Keratinocyte (primary cell): ENCODE data around the gene THOC1. TPM values are rescaled to one million over a fixed set of nuclear protein-coding genes. Genes with fewer than 3 reads are reported as not detected.

Experiments
- DNase-seq: peaks from one replicate; pipeline ENCODE4 v3.0.0-alpha.2; 2011; ENCODE audit warnings: low read depth, missing footprints, low spot score
- FAIRE-seq: peaks from 2 replicates; lab custom pipeline; 2011; peaks lifted over from hg19 to GRCh38; lab: Jason Lieb, UNC
- H2AFZ ChIP-seq: 2 replicates; pipeline ENCODE4 v1.6.0; 2012; ENCODE audit warnings: low read length, control low read depth, inconsistent platforms; ENCODE audit not compliant: control insufficient read depth
- H3K27ac ChIP-seq: 2 replicates; pipeline ENCODE4 v1.5.1; 2011; ENCODE audit warnings: low read length; ENCODE audit not compliant: control insufficient read depth, insufficient read depth
- H3K27me3 ChIP-seq: 3 replicates; pipeline ENCODE4 v1.6.0; 2011; ENCODE audit warnings: low read length; ENCODE audit not compliant: control insufficient read depth, insufficient read depth; ENCODE audit errors: extremely low read depth
- H3K36me3 ChIP-seq, 2 experiments: 2 replicates in 1 of 2; 3 replicates in 1 of 2; pipeline ENCODE4 v1.5.1; 2011; ENCODE audit warnings: low read length in 2 of 2, mild to moderate bottlenecking in 1 of 2; ENCODE audit not compliant: control insufficient read depth in 2 of 2, insufficient read depth in 2 of 2; ENCODE audit errors: extremely low read depth in 1 of 2
- H3K4me1 ChIP-seq: 3 replicates; pipeline ENCODE4 v1.5.1; 2011; ENCODE audit warnings: low read length; ENCODE audit not compliant: control insufficient read depth, insufficient read depth; ENCODE audit errors: extremely low read depth
- H3K4me2 ChIP-seq: 3 replicates; pipeline ENCODE4 v1.6.0; 2011; ENCODE audit warnings: low read depth, low read length; ENCODE audit not compliant: control insufficient read depth, insufficient read depth; ENCODE audit errors: extremely low read depth
- H3K4me3 ChIP-seq, 3 experiments: fragments of 200-600 bp in 1 of 3; sonication (generic) in 1 of 3; 2 replicates in 2 of 3; 3 replicates in 1 of 3; pipeline ENCODE4 v1.5.1; 2011 to 2016; ENCODE audit warnings: low read length in 3 of 3, mild to moderate bottlenecking in 3 of 3, control low read depth in 2 of 3, inconsistent platforms in 1 of 3, low read depth in 1 of 3, mixed read lengths in 1 of 3, mixed run types in 1 of 3, moderate library complexity in 1 of 3; ENCODE audit not compliant: control insufficient read depth in 2 of 3, insufficient read depth in 2 of 3; ENCODE audit errors: extremely low read depth in 1 of 3
- H3K79me2 ChIP-seq: 2 replicates; pipeline ENCODE4 v1.6.0; 2012; ENCODE audit warnings: low read length; ENCODE audit not compliant: control insufficient read depth, insufficient read depth
- H3K9ac ChIP-seq: 3 replicates; pipeline ENCODE4 v1.6.0; 2011; ENCODE audit warnings: low read length; ENCODE audit not compliant: control insufficient read depth, insufficient read depth; ENCODE audit errors: extremely low read depth
- H3K9me1 ChIP-seq: 3 replicates; pipeline ENCODE4 v1.6.0; 2011; ENCODE audit warnings: low read length; ENCODE audit not compliant: control insufficient read depth, insufficient read depth; ENCODE audit errors: extremely low read depth
- H3K9me3 ChIP-seq: 2 replicates; pipeline ENCODE4 v1.5.1; 2012; ENCODE audit warnings: low read depth, low read length; ENCODE audit not compliant: control insufficient read depth
- H4K20me1 ChIP-seq: 3 replicates; pipeline ENCODE4 v1.6.0; 2011; ENCODE audit warnings: low read length; ENCODE audit not compliant: control insufficient read depth, insufficient read depth; ENCODE audit errors: extremely low read depth
- CTCF ChIP-seq, 3 experiments: IDR thresholded peaks in 1 of 3; conservative IDR thresholded peaks in 1 of 3; optimal IDR thresholded peaks in 1 of 3; 2 replicates in 2 of 3; 3 replicates in 1 of 3; pipeline versions ENCODE3 to v1.5.1; 2011; ENCODE audit warnings: low read length in 3 of 3, mild to moderate bottlenecking in 3 of 3, moderate library complexity in 2 of 3, control low read depth in 1 of 3, inconsistent platforms in 1 of 3; ENCODE audit not compliant: insufficient read depth in 2 of 3; ENCODE audit errors: extremely low read depth in 1 of 3
- EZH2 ChIP-seq: IDR thresholded peaks from one replicate; pipeline ENCODE4 v1.6.1; 2012; ENCODE audit warnings: inconsistent platforms, mild to moderate bottlenecking, low read length, moderate library complexity
- dilution Hi-C: fragments of 300-500 bp; cut with MboI; formaldehyde crosslinking; loops from one replicate; pipeline ENCODE4 v1.7.0; 2020; ENCODE audit warnings: low sequenced_read_pairs; ENCODE audit not compliant: extremely low pct_ligation_motif_present
- polyA minus RNA-seq, 3 experiments: library from RNA; depleted of rRNA, polyadenylated mRNA; stranded (reverse); fragments of >200 nt; gene quantifications; 1 replicate in 1 of 3; 2 replicates in 1 of 3; 3 replicates in 1 of 3; pipeline ENCODE4 v1.2.3, GENCODE V29; 2011
- polyA plus RNA-seq, 5 experiments: library from polyadenylated mRNA; depleted of rRNA in 3 of 5; stranded (reverse) in 3 of 5; stranded (forward) in 1 of 5; unstranded in 1 of 5; fragments of >200 nt; gene quantifications; 1 replicate in 1 of 5; 2 replicates in 3 of 5; 3 replicates in 1 of 5; pipeline versions ENCODE4 v1.2.1 to v1.2.3, GENCODE V29; 2011 to 2012; ENCODE audit warnings: missing spikeins in 2 of 5, low read depth in 1 of 5, low replicate concordance in 1 of 5

Gene THOC1, protein sequence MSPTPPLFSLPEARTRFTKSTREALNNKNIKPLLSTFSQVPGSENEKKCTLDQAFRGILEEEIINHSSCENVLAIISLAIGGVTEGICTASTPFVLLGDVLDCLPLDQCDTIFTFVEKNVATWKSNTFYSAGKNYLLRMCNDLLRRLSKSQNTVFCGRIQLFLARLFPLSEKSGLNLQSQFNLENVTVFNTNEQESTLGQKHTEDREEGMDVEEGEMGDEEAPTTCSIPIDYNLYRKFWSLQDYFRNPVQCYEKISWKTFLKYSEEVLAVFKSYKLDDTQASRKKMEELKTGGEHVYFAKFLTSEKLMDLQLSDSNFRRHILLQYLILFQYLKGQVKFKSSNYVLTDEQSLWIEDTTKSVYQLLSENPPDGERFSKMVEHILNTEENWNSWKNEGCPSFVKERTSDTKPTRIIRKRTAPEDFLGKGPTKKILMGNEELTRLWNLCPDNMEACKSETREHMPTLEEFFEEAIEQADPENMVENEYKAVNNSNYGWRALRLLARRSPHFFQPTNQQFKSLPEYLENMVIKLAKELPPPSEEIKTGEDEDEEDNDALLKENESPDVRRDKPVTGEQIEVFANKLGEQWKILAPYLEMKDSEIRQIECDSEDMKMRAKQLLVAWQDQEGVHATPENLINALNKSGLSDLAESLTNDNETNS
- polyA plus RNA-seq = 13.6 to 35.8 TPM (median 20.7 TPM) in 3 replicates
- 30.7 TPM for polyA plus RNA-seq (2011; ENCODE audit: low read depth)
- 8.9 and 11.0 TPM in 2 replicates for polyA plus RNA-seq (2011; cell fraction: cytosol; rRNA removed)
- 29.0 and 54.0 TPM in 2 replicates for polyA plus RNA-seq (2011; cell fraction: nucleus; rRNA removed)
- 14.7 and 27.3 TPM in 2 replicates for polyA plus RNA-seq (2012; ENCODE audit: low replicate concordance)
- polyA minus RNA-seq = 1.7 to 27.8 TPM (median 12.1 TPM) in 3 replicates
- 9.8 TPM for polyA minus RNA-seq (2011; cell fraction: cytosol; rRNA and poly(A)+ RNA removed)
- 15.9 and 33.0 TPM in 2 replicates for polyA minus RNA-seq (2011; cell fraction: nucleus; rRNA and poly(A)+ RNA removed)

GRCh38 chr18:267688-268552 lies at the start of gene THOC1:
THOC1 (minus strand) TSS chr18:268047; CDS start chr18:268019, 28 bp downstream.
- FAIRE-seq (no peak), DNase-seq (peak; percentile 35)
- H3K27me3 ChIP-seq = no peaks in the 10 kb centered on the region
- peaks cover 21% of the 10 kb centered on the region for H3K4me1 ChIP-seq
- H3K27ac ChIP-seq = peak within 1 kb of the TSS; percentile 98
- no peaks in the 10 kb centered on the region for H3K9me1 ChIP-seq
- H4K20me1 ChIP-seq = no peaks in the 10 kb centered on the region
- peaks cover 0 to 7% of the 10 kb centered on the region in 2 experiments for H3K36me3 ChIP-seq
- dilution Hi-C loops = no loop called here
- peak within 1 kb of the TSS; percentile 99 for H3K9ac ChIP-seq
- peaks cover 24% of the 10 kb centered on the region for H3K79me2 ChIP-seq
- peak within 1 kb of the TSS; percentile 83 to 99 (median 94) for H3K4me3 ChIP-seq
- no peaks in the 10 kb centered on the region for H3K9me3 ChIP-seq
- H3K4me2 ChIP-seq = peak within 1 kb of the TSS; percentile 94
- TF ChIP-seq EZH2 = no peak
- no peak for TF ChIP-seq CTCF (optimal IDR thresholded peaks at IDR 0.05 in 1 of 3, IDR thresholded peaks at IDR 0.05 in 1 of 3, conservative IDR thresholded peaks at IDR 0.05 in 1 of 3; ENCODE audit: extremely low read depth in 1 of 3, insufficient read depth in 2 of 3, low read length in 3 of 3)
- H2AFZ ChIP-seq = peak within 1 kb of the TSS; percentile 96

- Histone ChIP-seq H3K9me3 (no peaks in the 10 kb centered on the region), H2AFZ (no peak overlapping the region), H4K20me1 (no peaks in the 10 kb centered on the region), H3K4me3 (no peak overlapping the region), H3K9ac (no peak overlapping the region), H3K79me2 (no peaks in the 10 kb centered on the region), H3K27ac (no peak overlapping the region), H3K4me1 (no peaks in the 10 kb centered on the region), H3K4me2 (no peak overlapping the region), H3K9me1 (no peaks in the 10 kb centered on the region), H3K27me3 (no peaks in the 10 kb centered on the region), H3K36me3 (no peaks in the 10 kb centered on the region)
- TF ChIP-seq CTCF (optimal IDR thresholded peaks at IDR 0.05 in 1 of 3, IDR thresholded peaks at IDR 0.05 in 1 of 3, conservative IDR thresholded peaks at IDR 0.05 in 1 of 3; ENCODE audit: extremely low read depth in 1 of 3, insufficient read depth in 2 of 3, low read length in 3 of 3) (no peak), EZH2 (no peak)
- no peak for FAIRE-seq
- DNase-seq = no peak
- dilution Hi-C loops = no loop called here
Observed at GRCh38 chr18:317618-318017, 49.8 kb upstream of the THOC1 start.
